ENCODE results near the gene ZBTB47.

DNA sequence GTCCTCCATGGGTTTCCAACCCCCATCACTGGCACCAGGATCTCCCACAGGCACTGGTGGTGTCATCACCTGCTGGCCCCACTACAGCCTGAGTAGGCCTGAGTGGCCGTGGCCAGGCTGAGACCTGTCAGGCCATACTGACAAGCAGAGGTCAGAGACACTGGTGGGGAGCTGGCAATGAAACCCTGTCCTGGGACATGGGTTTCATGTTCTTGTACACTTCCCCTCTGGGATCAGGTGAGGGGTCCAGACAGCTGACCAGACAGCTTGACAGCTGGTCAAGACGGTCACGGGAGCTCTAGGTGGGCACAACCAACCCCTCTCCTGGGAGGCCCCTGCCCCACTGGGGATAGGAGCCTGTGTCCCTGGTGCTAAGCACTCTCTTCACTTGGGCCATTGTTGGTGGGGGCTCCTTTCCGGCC is 13.1 kb downstream of the ZBTB47 start:
- TF ChIP-seq, protein P1, sequence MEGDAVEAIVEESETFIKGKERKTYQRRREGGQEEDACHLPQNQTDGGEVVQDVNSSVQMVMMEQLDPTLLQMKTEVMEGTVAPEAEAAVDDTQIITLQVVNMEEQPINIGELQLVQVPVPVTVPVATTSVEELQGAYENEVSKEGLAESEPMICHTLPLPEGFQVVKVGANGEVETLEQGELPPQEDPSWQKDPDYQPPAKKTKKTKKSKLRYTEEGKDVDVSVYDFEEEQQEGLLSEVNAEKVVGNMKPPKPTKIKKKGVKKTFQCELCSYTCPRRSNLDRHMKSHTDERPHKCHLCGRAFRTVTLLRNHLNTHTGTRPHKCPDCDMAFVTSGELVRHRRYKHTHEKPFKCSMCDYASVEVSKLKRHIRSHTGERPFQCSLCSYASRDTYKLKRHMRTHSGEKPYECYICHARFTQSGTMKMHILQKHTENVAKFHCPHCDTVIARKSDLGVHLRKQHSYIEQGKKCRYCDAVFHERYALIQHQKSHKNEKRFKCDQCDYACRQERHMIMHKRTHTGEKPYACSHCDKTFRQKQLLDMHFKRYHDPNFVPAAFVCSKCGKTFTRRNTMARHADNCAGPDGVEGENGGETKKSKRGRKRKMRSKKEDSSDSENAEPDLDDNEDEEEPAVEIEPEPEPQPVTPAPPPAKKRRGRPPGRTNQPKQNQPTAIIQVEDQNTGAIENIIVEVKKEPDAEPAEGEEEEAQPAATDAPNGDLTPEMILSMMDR (optimal IDR thresholded peaks at IDR 0.05 in 1 of 3, IDR thresholded peaks at IDR 0.05 in 1 of 3, conservative IDR thresholded peaks at IDR 0.05 in 1 of 3; ENCODE audit: extremely low read depth in 1 of 3, insufficient read depth in 2 of 3, low read length in 3 of 3), result no peak
- TF ChIP-seq EZH2 (IDR thresholded peaks at IDR 0.05; ENCODE audit: low read length), result no peak
